Lower lobe of right lung (tissue), 2 donors: Measurements from ENCODE around the gene CDKN1C. TPM values are rescaled to one million over a fixed set of nuclear protein-coding genes. Genes with fewer than 3 reads are reported as not detected.

Experiments used
- ATAC-seq, 2 donors: fragments of 200-7000 bp; cut with Tn5 transposase; one replicate each; pipeline ENCODE4 v1.9.1; 2020 to 2022; ENCODE audit warnings: mild to moderate bottlenecking in 2 of 2, moderate library complexity in 2 of 2
- DNase-seq: peaks from one replicate; pipeline ENCODE4 v3.0.0-alpha.2; 2020
- H3K27ac ChIP-seq: fragments of 200-600 bp; one replicate; pipeline ENCODE4 v1.8.0; 2022
- H3K27me3 ChIP-seq: fragments of 200-600 bp; one replicate; pipeline ENCODE4 v1.8.0; 2022; ENCODE audit warnings: low read depth
- H3K36me3 ChIP-seq: fragments of 200-600 bp; one replicate; pipeline ENCODE4 v1.8.0; 2022; ENCODE audit warnings: mild to moderate bottlenecking
- H3K4me1 ChIP-seq: fragments of 200-600 bp; one replicate; pipeline ENCODE4 v1.8.0; 2022
- H3K4me3 ChIP-seq: fragments of 200-600 bp; one replicate; pipeline ENCODE4 v1.8.0; 2022; ENCODE audit warnings: mild to moderate bottlenecking
- H3K9me3 ChIP-seq: fragments of 200-600 bp; one replicate; pipeline ENCODE4 v1.8.0; 2022
- CTCF ChIP-seq: fragments of 200-600 bp; IDR thresholded peaks from one replicate; pipeline ENCODE4 v1.8.0; 2022; ENCODE audit warnings: antibody characterized with exemption, mild to moderate bottlenecking
- intact Hi-C: fragments of 100-400 bp; cut with DNase I; formaldehyde crosslinking; loops from one replicate; pipeline ENCODE4 v1.11.0; 2022
- total RNA-seq: library from RNA; stranded (reverse); fragmentation: NEBNext Ultra II Directional; extraction: Animal tissue kit (Norgen Biotek cat#: 25700); gene quantifications from one replicate; pipeline ENCODE4 v1.2.1, GENCODE V29; 2021
- donor health status: DM: no; HTN: yes; CAD: no; lungs with severe emphysema.

CDKN1C gene
- total RNA-seq, 1 donor from 2014 or later = 39.5 TPM

GRCh38 chr11:2921261-2921660 is 35.7 kb upstream of the CDKN1C start:
- no peaks in the 10 kb centered on the region for H3K9me3 ChIP-seq
- no peak for TF ChIP-seq CTCF
- H3K4me1 ChIP-seq = no peaks in the 10 kb centered on the region
- H3K4me3 ChIP-seq = no peak overlapping the region
- no peaks in the 10 kb centered on the region for H3K36me3 ChIP-seq
- intact Hi-C loops = no loop called here
- no peak overlapping the region for H3K27ac ChIP-seq
- ATAC-seq (no peak), DNase-seq (no peak)
- no peaks in the 10 kb centered on the region for H3K27me3 ChIP-seq

GRCh38 chr11:2920343-2920742 is 34.8 kb upstream of the CDKN1C start:
- intact Hi-C loops = no loop called here
- ATAC-seq = no peak
- H3K27me3 ChIP-seq = no peaks in the 10 kb centered on the region
- no peaks in the 10 kb centered on the region for H3K4me1 ChIP-seq
- H3K4me3 ChIP-seq = no peak overlapping the region
- TF ChIP-seq CTCF = no peak
- H3K36me3 ChIP-seq = no peaks in the 10 kb centered on the region
- no peaks in the 10 kb centered on the region for H3K9me3 ChIP-seq
- H3K27ac ChIP-seq = no peak overlapping the region
- DNase-seq = no peak

- intact Hi-C loops = no loop called here
- Histone ChIP-seq H3K27me3 (no peaks in the 10 kb centered on the region), H3K4me3 (no peak overlapping the region), H3K4me1 (peaks cover 1% of the 10 kb centered on the region), H3K9me3 (no peaks in the 10 kb centered on the region), H3K36me3 (no peaks in the 10 kb centered on the region), H3K27ac (no peak overlapping the region)
- DNase-seq = no peak
- no peak for ATAC-seq
- no peak for TF ChIP-seq CTCF
Measured at GRCh38 chr11:2919837-2920236, 34.3 kb upstream of the CDKN1C start.

- intact Hi-C loops = no loop called here
Measured at GRCh38 chr11:2919188-2919587, 33.6 kb upstream of the CDKN1C start.

GRCh38 chr11:2917842-2918490 is 32.4 kb upstream of the CDKN1C start:
- H3K27ac ChIP-seq = no peak overlapping the region
- intact Hi-C loops = no loop called here
- no peaks in the 10 kb centered on the region for H3K36me3 ChIP-seq
- peaks cover 12% of the 10 kb centered on the region for H3K4me1 ChIP-seq
- no peaks in the 10 kb centered on the region for H3K9me3 ChIP-seq
- no peak for TF ChIP-seq CTCF
- H3K27me3 ChIP-seq = no peaks in the 10 kb centered on the region
- ATAC-seq (no peak), DNase-seq (no peak)
- H3K4me3 ChIP-seq = no peak overlapping the region

More at GRCh38 chr11:2919188-2919587, 33.6 kb upstream of the CDKN1C start:
- Histone ChIP-seq H3K4me1 (peaks cover 8% of the 10 kb centered on the region), H3K9me3 (no peaks in the 10 kb centered on the region), H3K36me3 (no peaks in the 10 kb centered on the region), H3K27ac (no peak overlapping the region), H3K4me3 (no peak overlapping the region), H3K27me3 (no peaks in the 10 kb centered on the region)
- DNase-seq (no peak), ATAC-seq (no peak)
- TF ChIP-seq CTCF = no peak
